Mucosa of rectum (tissue), 2 donors: ENCODE results near the gene OCEL1.

ENCODE experiments used
- H3K27ac ChIP-seq, 2 donors: one replicate each; pipeline ENCODE4 v1.7.0; 2013; ENCODE audit warnings: inconsistent platforms in 2 of 2, low read depth in 2 of 2, low read length in 2 of 2
- H3K27me3 ChIP-seq, 2 donors: one replicate each; pipeline ENCODE4 v1.7.0; 2013; ENCODE audit warnings: low read length in 2 of 2; ENCODE audit not compliant: control insufficient read depth in 2 of 2, insufficient read depth in 2 of 2
- H3K36me3 ChIP-seq, 2 donors: one replicate each; pipeline ENCODE4 v1.7.0; 2013; ENCODE audit warnings: low read length in 2 of 2; ENCODE audit not compliant: control insufficient read depth in 2 of 2, insufficient read depth in 2 of 2
- H3K4me1 ChIP-seq, 2 donors: one replicate each; pipeline ENCODE4 v1.7.0; 2013; ENCODE audit warnings: low read length in 2 of 2, mild to moderate bottlenecking in 1 of 2; ENCODE audit not compliant: control insufficient read depth in 2 of 2, insufficient read depth in 2 of 2
- H3K4me3 ChIP-seq, 2 donors: one replicate each; pipeline ENCODE4 v1.7.0; 2013; ENCODE audit warnings: low read length in 2 of 2
- H3K9ac ChIP-seq, 2 donors: one replicate each; pipeline ENCODE4 v1.7.0; 2013; ENCODE audit warnings: low read length in 2 of 2, low read depth in 1 of 2, mild to moderate bottlenecking in 1 of 2
- H3K9me3 ChIP-seq, 2 donors: one replicate each; pipeline ENCODE4 v1.7.0; 2013; ENCODE audit warnings: low read length in 2 of 2; ENCODE audit not compliant: control insufficient read depth in 2 of 2
- donor health status: healthy.
- donor health status: Normal muscosa, but diverticular disease.

Gene OCEL1

GRCh38 chr19:17237747-17238706 lies 12.0 kb downstream of the OCEL1 start:
- Histone ChIP-seq H3K27me3 (no peaks in the 10 kb centered on the region), H3K27ac (no peak overlapping the region), H3K9me3 (no peaks in the 10 kb centered on the region), H3K36me3 (peaks cover 22 to 23% of the 10 kb centered on the region in 2 donors), H3K9ac (no peak overlapping the region), H3K4me1 (peaks cover 42 to 56% of the 10 kb centered on the region in 2 donors), H3K4me3 (no peak overlapping the region)

DNA sequence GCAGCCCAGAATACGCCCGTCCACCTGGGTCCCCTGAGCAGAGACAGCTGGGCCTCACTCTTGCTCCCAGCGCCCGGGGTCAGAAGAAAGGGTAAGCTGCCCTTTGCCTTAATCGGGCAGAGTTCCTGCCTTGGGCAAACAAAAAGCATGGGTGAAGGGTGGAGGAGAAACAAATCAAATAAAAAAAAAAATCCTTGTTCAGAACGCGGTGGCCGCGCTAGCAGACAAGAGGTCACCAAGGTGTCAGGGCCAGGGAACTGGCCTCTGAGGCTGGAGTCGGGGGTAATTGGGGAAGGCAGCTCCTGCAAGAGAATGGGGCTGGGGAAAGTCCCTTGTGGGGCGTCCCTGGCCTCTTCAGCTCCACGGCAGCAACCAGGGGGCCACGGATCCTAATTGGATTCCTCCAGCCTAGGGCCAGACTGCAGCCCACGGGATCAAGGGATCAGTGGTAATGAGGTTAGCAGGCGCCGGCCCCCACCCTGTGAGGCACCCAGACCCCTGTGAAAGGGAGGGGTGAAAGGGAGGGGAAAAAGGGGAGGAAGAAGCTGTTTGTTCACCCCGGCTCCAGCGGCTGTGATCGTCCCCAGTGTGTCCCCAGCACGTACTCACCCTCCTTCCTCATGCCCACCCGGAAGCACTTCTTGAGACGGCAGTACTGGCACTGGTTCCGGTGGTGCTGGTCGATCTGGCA lies 14.2 kb downstream of the OCEL1 start:
- H3K4me3 ChIP-seq, result peak overlapping the region; percentile 13 to 39
- H3K27me3 ChIP-seq, result no peaks in the 10 kb centered on the region
- peaks cover 42 to 53% of the 10 kb centered on the region in 2 donors for H3K4me1 ChIP-seq
- peaks cover 16 to 18% of the 10 kb centered on the region in 2 donors for H3K36me3 ChIP-seq
- H3K9me3 ChIP-seq, result no peaks in the 10 kb centered on the region
- peak overlapping the region; percentile 76 to 82 for H3K27ac ChIP-seq
- peak overlapping the region; percentile 24 to 62 for H3K9ac ChIP-seq

DNA sequence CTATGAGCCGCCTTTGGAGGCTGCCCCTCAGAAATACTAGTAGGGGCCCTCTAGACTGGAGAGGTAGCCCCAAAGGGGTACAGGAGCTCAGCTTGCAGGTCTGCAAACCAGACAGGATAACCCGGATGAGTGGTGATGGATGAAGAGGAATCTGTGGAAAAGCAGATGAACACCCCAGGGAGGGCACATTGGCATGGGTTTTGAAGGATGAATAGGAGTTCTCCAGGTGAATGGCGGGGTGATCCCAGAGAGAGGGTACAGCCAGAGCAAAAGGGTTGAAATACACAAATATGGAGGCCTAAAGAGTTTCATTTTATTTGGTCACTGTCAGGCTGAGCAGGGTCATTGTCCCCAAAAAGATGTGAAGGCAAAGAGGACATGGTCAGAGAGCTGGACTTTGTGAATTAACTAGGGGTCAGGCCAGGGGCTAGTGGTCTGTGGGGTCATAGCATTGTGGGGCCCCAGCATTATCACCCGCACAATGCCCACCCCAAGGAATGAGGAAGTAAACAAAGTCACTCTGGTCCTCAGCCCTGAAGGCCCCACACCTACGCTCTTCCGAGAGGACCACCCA lies 14.9 kb downstream of the OCEL1 start:
- peaks cover 39 to 47% of the 10 kb centered on the region in 2 donors for H3K4me1 ChIP-seq
- H3K36me3 ChIP-seq, result peaks cover 16 to 18% of the 10 kb centered on the region in 2 donors
- H3K27me3 ChIP-seq, result no peaks in the 10 kb centered on the region
- peak overlapping the region; percentile 13 to 39 for H3K4me3 ChIP-seq
- no peaks in the 10 kb centered on the region for H3K9me3 ChIP-seq
- H3K27ac ChIP-seq, result peak overlapping the region; percentile 76 to 82
- H3K9ac ChIP-seq, result peak overlapping the region; percentile 24 to 62

- peak overlapping the region; percentile 88 to 90 for H3K27ac ChIP-seq
- no peaks in the 10 kb centered on the region for H3K9me3 ChIP-seq
- H3K4me1 ChIP-seq, result peaks cover 43 to 48% of the 10 kb centered on the region in 2 donors
- H3K36me3 ChIP-seq, result peaks cover 15 to 16% of the 10 kb centered on the region in 2 donors
- H3K4me3 ChIP-seq, result peak overlapping the region; percentile 32 to 81
- H3K9ac ChIP-seq, result peak overlapping the region; percentile 38 to 70
- H3K27me3 ChIP-seq, result no peaks in the 10 kb centered on the region
These were observed 16.6 kb downstream of the OCEL1 start for GRCh38 chr19:17242431-17243208.

DNA sequence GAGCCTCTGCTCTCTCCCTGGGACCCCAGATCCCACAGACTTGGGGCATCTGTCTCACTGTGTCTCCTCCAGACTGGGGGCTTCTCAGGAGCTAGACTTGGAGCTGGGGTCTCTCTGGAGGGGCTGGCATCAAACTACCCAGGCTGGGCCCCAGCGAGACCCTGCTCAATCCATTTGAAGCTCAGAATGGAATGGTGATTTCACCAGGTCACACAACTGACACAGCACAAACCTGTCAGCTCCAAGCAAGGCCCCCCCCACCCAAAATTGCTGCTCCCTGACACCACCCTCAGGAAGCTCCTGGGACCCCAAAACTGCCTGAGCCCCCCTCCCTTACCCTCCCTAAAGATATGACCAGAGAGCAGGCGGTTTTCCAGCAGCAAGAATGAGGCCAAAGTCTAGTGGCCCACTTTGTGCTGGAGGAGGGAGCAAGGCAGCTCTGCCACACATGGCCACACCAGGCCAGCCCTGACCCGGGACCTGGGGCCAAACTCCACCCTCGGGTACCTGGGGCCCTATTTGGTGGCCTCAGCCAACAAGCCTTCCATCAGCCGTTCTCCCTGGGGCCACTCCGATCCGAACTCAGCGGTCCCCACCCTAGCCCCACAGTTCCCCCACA lies 17.3 kb downstream of the OCEL1 start:
- peak overlapping the region; percentile 70 to 92 for H3K9ac ChIP-seq
- peaks cover 9% of the 10 kb centered on the region in 2 donors for H3K36me3 ChIP-seq
- H3K4me3 ChIP-seq, result peak overlapping the region; percentile 81 to 86
- H3K27ac ChIP-seq, result peak overlapping the region; percentile 88 to 90
- no peaks in the 10 kb centered on the region for H3K9me3 ChIP-seq
- H3K4me1 ChIP-seq, result peaks cover 48 to 51% of the 10 kb centered on the region in 2 donors
- H3K27me3 ChIP-seq, result no peaks in the 10 kb centered on the region

GRCh38 chr19:17243830-17244617 lies 18.0 kb downstream of the OCEL1 start:
- H3K9ac ChIP-seq, result peak overlapping the region; percentile 81 to 92
- H3K27ac ChIP-seq, result peak overlapping the region; percentile 88 to 90
- H3K4me3 ChIP-seq, result peak overlapping the region; percentile 81 to 86
- peaks cover 5 to 7% of the 10 kb centered on the region in 2 donors for H3K36me3 ChIP-seq
- peaks cover 54 to 58% of the 10 kb centered on the region in 2 donors for H3K4me1 ChIP-seq
- H3K9me3 ChIP-seq, result no peaks in the 10 kb centered on the region
- no peaks in the 10 kb centered on the region for H3K27me3 ChIP-seq

GRCh38 chr19:17244618-17245534 lies 18.9 kb downstream of the OCEL1 start:
- Histone ChIP-seq H3K36me3 (peaks cover 5 to 7% of the 10 kb centered on the region in 2 donors), H3K4me1 (peaks cover 51 to 59% of the 10 kb centered on the region in 2 donors), H3K27me3 (no peaks in the 10 kb centered on the region), H3K9me3 (no peaks in the 10 kb centered on the region), H3K27ac (peak overlapping the region; percentile 88 to 90), H3K4me3 (peak overlapping the region; percentile 81 to 86), H3K9ac (peak overlapping the region; percentile 81 to 92)

- Histone ChIP-seq H3K4me3 (peak within 1 kb of the TSS; percentile 81 to 86), H3K27me3 (no peaks in the 10 kb centered on the region), H3K4me1 (peaks cover 49 to 52% of the 10 kb centered on the region in 2 donors), H3K9me3 (no peaks in the 10 kb centered on the region), H3K9ac (peak within 1 kb of the TSS; percentile 81 to 92), H3K27ac (peak within 1 kb of the TSS; percentile 94 to 95), H3K36me3 (peaks cover 0 to 2% of the 10 kb centered on the region in 2 donors)
These were observed 19.5 kb downstream of the OCEL1 start, which contains the start of gene NR2F6 for GRCh38 chr19:17245535-17245984. Gene NR2F6, minus strand, starts transcription at chr19:17245919. Its CDS starts 699 bp downstream, at chr19:17245220.
